GM19397 (cell line): Measurements from ENCODE around the gene RNF103.

Experiments used
- ATAC-seq: cut with Tn5 transposase; IDR thresholded peaks from one replicate; pipeline ENCODE4 v1.9.1; 2021; ENCODE audit warnings: mild to moderate bottlenecking, moderate library complexity; ENCODE audit not compliant: unreplicated experiment

The RNF103 gene

DNA sequence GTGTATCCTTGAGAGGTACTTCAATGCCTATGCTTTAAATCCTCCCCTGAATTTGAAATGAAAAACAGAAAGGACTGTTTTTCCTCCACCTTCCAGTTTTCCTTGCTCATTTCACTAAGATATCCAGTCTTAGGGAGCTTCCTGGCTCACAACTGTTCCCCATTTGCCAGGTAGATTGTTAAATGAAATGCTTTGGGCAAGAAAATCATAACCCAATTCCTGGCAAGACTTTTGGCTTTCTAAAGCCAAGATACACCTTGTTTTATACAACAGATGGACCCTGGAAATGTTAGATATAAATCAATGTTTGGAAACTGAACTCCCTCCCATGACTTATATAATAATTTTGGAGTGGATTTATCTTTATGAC is 56.9 kb downstream of the RNF103 start:
- no peak for ATAC-seq

DNA sequence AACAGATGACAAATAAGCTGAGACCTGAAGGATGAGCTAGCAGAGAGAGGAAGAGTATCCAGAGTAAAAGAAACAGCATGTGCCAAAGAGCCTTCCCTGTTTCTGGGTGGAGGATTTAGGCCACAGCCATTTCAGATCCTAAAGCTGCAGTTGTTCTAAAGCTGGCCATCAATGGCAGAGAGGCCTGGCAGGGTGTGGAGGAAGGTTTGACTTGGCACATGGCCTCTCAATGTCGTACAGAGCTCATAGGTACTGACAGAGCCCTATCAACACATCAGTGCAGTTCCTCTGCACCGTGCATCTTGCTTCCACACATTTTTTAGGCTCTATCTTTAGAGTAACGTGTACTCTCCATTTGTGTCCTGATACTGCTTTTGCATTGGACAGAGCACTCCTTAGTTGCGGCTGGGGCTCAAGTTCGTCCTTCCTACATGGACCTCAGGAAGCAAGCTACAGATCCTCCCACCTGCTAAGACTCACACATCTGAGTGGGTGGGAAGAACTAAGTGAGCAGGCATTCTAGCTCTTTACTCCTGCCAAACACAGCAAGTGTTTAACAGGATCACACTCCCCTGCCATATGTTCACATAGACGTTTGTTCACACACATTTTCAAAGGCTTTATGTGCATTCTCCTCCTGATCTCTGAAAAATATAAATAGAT is 57.4 kb downstream of the RNF103 start:
- no peak for ATAC-seq

DNA sequence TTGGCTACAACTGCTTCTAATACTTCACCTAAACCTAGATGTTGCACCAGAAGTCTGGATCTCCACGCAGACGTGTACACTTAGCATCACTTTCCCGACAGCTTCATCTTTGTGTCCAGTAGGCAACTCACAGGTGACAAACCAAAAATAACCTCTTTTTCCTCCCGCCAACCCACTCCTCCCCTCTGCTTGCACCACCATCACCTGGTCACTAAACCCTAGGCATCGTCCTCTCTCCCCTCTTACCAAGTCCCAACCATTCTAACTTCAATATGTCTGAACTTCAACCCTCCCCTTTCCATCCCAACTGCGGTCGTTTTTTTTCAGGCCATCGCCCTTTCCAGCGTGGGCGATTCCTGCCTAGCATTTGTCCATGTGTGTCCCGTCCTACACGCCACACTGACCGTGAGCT is 60.0 kb downstream of the RNF103 start:
- no peak for ATAC-seq

DNA sequence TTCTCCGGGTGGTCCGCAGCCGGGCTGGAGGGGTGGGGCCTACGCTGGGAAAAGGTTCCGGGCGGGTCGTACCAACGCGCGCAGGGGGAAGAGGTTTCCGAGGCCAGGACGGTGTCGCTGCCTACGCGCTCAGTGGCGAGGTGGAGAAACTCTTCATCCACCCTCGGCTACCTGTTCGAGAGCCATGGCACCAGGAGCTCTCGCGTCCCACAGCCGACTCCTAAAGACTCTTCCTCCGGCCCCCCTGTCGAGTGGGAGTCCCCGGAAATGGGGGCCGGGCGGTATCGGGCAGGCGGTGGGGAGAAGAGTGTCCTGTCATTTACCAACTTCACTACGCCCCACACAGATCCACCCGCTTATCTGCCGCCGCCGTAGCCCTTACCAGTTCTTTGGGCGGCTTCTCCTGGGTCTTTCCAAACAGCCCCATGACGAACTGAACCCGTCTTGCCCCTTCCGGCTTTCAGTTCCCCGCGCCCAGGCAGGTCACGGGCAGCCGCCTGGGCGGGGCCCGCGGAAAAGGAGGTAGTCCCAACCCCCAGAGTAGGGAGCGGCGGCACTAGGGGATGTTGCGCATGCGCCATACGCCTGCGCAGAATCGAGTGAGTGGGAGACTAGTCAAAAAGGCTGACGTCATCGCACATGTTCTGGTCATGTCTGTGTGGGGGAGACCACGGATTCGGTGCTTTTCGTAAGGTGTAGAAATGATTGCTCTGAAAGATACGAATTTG is 60.6 kb downstream of the RNF103 start, which contains the start of gene CHMP3:
Gene CHMP3, minus strand, starts transcription at position 522 of the 728 bp plus-strand sequence. Its CDS starts 95 bp downstream, at position 427.
- ATAC-seq = peak; percentile 90

DNA sequence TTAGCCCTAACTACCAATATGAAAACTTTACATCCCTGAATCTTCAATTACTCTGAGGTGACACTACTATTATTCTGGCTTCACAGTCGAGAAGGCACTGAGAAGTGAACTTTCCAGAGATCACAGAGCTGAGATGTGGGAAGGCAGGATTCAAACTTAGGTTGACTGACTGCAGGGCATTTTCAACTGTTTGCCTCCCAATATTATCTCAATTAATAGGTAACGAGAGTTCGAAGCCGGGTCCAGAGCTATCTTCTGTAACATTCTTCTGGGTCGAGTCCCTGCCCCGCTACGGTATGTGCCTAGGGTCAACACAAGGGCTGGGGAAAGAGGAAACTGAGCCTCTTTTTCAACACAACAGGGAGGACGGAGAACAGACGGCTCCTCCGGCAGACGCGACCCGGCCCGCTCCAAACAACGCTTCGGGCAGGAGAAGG is 61.2 kb downstream of the RNF103 start:
- no peak for ATAC-seq

DNA sequence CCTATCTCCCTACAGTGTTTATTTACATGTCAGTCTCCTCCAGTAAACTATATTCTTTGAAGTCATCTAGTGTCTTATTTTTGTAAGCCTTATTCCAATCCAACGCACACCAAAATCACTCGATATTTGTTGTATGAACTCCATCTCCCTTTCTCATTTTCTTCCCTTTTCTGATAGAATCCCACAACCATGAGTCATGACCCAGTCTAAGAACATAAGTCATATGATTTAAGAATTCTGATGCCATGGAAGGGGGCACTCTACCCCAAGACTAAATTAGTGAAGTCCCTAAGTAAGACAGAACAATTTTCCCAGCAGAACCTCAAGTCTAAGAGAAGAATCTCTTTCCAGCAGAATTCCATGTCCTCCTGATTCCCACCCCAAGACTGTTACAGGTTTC is 65.8 kb downstream of the RNF103 start:
- ATAC-seq = no peak

DNA sequence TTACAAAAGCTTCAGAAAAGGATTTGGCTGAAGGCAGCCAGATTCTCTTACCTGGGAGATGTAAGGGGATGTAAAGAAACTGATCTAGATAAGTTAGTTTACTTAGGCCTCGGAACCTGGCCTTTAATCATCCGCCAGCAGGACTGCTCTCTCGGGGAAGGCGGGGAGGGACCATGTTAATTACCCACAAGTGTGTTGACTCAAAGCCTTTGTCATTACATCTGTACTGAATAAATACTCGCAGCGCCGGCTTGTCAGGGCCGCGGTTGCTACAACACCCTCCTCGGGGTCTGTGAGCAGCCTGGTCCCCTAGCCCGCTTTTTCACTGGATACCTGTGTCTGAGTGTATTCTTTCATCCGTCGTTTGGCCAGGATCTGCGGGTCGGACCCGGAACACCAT is 67.2 kb downstream of the RNF103 start:
- ATAC-seq = no peak
